ENCODE measurements around the gene LETM1.

GRCh38 chr4:1809754-1810502 lies 46.0 kb downstream of the LETM1 start:
- TF ChIP-seq CTCF (optimal IDR thresholded peaks at IDR 0.05 in 1 of 3, IDR thresholded peaks at IDR 0.05 in 1 of 3, conservative IDR thresholded peaks at IDR 0.05 in 1 of 3; ENCODE audit: extremely low read depth in 1 of 3, insufficient read depth in 2 of 3, low read length in 3 of 3) = peak in 2 of 3 experiments; percentile 80 to 90
- no peak for TF ChIP-seq EZH2 (IDR thresholded peaks at IDR 0.05; ENCODE audit: low read length)

Measured in keratinocyte (primary cell).